Umbilical cord (tissue), 2 donors: Measurements from ENCODE around the gene ZNF547. TPM values are rescaled to one million over a fixed set of nuclear protein-coding genes. Genes with fewer than 3 reads are reported as not detected.

ENCODE experiments used
- DNase-seq: peaks from one replicate; pipeline ENCODE4 v3.0.0-alpha.2; 2015; ENCODE audit warnings: low spot score
- total RNA-seq: library from RNA; depleted of rRNA; stranded (reverse); fragments of >200 nt; gene quantifications from one replicate; pipeline ENCODE4 v1.2.3, GENCODE V29; 2014; ENCODE audit warnings: low replicate concordance; ENCODE audit not compliant: insufficient read depth

Gene ZNF547
- 5.3 TPM for total RNA-seq

DNA sequence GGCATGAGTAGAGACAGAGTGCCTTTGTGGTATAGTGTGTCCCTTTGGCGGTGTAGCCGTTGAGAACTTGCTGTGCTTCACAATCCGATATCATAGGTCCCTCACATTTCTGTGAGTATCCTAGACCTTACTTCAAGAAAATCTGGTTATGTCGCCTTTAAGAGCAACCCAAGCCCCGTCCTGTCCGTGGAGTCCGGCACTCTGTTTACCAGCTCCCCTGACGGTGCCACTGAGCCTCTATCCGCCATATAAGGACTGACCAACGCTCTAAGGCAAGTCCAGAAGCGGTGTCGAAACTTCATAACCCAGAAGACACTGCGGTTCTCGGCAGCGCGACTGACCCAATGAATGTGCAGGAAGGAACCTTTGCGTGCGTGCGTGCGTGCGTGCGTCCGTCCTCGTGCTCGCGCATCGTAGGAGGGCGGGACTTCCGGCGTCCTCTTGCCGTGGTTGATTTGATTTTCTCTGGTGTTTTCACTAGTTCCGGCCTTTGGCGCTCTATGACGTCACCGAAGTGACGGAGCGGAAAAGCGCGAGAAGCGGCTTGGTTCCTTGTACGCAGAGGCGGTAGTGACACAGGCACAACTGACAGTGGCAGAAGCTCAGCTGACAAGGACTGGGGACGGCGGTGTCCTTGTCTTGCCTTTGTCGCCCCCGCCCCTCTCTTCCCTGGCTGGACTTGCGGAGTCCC lies at the start of gene ZNF547, which contains the start of gene TRAPPC2B:
TSS of gene ZNF547 (plus strand) at position 555 of the 691 bp plus-strand sequence. CDS start 5,005 bp downstream, outside the sequence.
TSS of gene TRAPPC2B (plus strand) at position 555 of the 691 bp plus-strand sequence. CDS start 1,283 bp downstream, outside the sequence.
- DNase-seq = peak; percentile 100

DNA sequence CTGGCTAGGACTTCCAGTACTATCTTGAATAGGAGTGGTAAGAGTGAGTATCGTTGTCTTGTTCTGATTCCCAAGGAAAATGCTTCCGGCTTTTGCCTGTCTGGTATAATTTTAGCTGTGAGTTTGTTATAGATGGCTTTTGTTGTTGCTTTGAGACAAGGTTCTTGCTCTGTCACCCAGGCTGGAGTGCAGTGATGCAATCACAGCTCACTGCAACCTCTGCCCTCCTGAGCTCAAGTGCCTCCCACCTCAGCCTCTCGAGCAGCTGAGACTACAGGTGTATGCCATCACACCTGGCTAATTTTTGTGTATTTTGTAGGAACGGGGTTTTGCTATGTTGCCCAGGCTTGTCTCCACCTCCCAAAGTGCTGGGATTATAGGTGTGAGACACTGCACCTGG lies 49.2 kb upstream of the ZNF547 start:
- no peak for DNase-seq

GRCh38 chr19:57317503-57317902 lies 45.8 kb upstream of the ZNF547 start:
- DNase-seq = no peak

GRCh38 chr19:57319869-57320179 lies 43.5 kb upstream of the ZNF547 start:
- DNase-seq = no peak

GRCh38 chr19:57320180-57321084 lies 42.9 kb upstream of the ZNF547 start, which contains the start of gene ZNF543:
TSS of gene ZNF543 (plus strand) at chr19:57320472. CDS start at chr19:57320854, 382 bp downstream.
- peak; percentile 98 for DNase-seq

DNA sequence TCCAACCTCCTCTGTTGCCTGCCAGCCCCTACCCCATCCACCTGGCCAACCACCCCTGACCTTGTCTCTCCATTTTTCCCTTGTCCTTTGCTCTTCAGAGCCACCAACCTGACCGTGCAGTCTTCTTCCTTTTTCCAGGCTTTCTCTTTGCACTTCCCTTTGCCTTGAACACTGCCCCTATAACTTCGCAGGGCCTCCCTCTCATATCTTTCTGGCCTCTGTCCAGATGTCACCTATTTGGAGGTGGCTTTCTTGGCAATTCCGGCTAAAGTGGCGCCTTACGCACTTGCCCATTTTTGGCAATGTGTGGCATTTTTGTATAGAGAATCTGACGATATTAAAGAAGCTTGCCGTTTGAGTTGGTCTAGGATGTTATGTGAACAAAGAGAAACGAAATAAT lies 42.2 kb upstream of the ZNF547 start:
- DNase-seq = no peak

- DNase-seq = no peak
Measured at GRCh38 chr19:57321751-57322150, 41.6 kb upstream of the ZNF547 start.

DNA sequence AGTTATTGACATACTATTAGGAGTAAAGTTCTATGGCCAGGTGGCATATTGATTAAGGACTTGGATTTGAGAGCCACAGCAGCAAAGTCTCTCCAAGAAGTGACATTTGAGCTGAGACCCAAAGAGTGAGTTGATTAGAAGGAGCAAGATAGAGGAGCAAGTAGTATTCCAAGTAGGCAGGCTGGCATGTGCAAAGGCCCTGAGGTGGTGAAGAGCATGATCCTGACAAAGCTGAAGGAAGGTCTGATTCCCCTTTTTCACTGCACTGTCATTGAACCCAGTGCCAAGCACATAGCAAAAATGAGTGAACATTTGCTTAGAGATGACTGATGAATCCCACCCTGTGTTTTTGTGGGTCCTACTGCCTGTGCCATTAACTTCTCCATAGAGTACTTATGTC lies 38.4 kb upstream of the ZNF547 start:
- no peak for DNase-seq

- no peak for DNase-seq
Measured at GRCh38 chr19:57327993-57328392, 35.4 kb upstream of the ZNF547 start.

DNA sequence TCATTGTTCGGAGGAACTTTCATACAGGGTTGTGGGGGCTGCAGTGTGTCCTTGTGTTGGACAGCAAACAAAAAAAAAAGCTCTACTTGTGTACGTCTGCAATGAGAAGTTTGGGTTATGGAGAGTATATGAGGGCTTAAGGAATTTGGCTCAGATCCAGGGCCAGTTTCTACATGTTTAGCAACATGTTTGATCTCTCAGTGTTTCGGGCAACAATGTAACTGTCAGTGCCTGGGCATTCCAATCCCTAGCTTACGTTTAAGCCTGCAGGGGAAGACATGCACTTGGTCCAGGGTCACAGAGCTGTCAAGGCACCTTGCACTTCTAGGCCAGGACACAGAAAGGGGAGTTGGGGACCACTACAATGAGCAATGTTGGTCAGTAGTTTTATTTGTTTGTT lies 29.2 kb upstream of the ZNF547 start:
- DNase-seq = peak; percentile 84

DNA sequence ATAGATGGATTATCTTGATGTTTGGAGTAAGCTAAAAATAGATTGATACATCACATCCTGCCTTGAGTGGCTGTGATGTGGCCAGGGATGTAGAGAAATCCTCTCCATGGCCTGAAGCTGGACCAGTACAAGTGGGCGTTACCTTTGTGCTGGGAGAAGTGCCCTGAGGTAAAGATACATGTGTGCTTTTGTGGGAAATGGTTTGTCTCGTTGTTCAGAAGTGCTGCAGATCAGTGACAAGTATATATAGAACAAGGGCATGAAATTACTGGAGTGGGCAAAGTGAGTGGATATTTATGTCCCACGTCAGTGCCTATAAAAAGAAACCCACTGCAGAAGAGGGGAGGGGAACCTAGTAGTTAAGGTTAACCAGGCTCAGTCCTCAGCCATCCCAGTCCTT lies 24.5 kb upstream of the ZNF547 start:
- peak; percentile 17 for DNase-seq

GRCh38 chr19:57342582-57342981 lies 20.8 kb upstream of the ZNF547 start:
- no peak for DNase-seq

DNA sequence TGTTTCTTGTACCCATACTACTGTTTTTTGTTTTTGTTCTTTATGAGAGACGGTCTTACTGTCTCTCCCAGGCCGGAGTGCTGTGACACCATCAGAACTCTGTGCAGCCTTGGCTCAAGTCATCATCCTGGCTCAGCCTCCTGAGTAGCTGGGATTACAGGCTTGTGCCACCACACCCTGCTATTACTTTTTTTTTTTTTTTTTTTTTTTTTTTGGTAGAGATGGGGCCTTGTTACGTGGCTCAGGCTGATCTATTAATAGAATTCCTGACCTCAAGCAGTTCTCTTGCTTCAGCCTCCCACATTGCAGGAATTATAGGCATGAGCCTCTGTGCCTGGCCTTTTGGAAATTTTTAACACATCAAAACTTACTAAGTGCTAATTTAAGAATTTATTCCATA lies 15.2 kb upstream of the ZNF547 start:
- DNase-seq = peak; percentile 69

DNA sequence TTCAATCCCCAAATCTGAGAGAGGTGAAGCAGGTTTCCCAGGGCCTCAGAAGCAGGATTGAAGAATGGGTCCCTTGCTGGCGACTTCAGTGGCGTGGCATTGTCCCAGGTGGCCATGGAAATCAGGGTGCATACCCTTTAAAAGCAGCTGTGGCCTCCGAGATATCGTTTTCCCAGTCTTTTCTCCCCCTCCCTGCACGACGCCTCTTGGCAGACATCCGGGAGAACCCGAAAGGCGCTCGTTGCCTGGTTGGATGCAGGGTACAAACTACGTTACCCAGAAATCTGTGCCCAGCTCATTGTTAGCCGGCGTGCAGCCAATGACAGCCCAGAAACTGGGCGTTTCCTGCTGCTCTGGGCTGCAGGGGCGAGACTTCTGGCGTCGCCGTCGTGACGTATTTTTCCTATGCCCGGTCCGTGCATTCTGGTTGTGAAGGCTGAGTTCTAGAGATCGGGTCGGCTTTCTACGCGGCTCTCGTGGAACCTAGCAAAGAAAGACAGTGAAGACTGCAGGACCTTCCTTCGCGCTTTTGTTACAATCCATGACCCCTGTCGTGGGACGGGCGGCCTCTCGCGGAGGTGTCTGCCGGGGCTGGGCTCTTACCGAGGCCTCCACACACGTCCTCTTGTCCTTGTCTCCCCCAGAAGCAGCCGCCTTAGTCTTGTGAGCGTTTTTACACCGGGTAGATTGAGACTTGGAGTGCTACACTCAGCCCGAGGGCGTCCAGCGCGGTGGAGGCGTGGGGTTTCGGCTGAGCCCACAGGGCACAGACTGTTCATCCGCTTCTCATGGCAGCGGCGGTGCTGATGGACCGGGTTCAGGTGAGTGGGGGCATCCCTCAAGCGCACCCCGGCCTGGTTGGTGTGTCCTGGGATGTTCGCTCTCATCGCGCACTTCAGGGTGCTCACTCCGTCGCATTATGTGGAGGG lies 12.2 kb upstream of the ZNF547 start, which contains the start of gene ZNF304:
TSS of gene ZNF304 (plus strand) at position 395 of the 929 bp plus-strand sequence. CDS start at position 789, 394 bp downstream.
- DNase-seq = peak; percentile 99

- DNase-seq = no peak
Measured at GRCh38 chr19:57351867-57352266, 11.5 kb upstream of the ZNF547 start.

GRCh38 chr19:57355916-57356315 lies 7.4 kb upstream of the ZNF547 start:
- DNase-seq = no peak

- no peak for DNase-seq
Measured at GRCh38 chr19:57357406-57357805, 5.9 kb upstream of the ZNF547 start.

GRCh38 chr19:57359300-57359699 lies 4.1 kb upstream of the ZNF547 start:
- no peak for DNase-seq

- no peak for DNase-seq
Measured at GRCh38 chr19:57362419-57362818, 932 bp upstream of the ZNF547 start.

DNA sequence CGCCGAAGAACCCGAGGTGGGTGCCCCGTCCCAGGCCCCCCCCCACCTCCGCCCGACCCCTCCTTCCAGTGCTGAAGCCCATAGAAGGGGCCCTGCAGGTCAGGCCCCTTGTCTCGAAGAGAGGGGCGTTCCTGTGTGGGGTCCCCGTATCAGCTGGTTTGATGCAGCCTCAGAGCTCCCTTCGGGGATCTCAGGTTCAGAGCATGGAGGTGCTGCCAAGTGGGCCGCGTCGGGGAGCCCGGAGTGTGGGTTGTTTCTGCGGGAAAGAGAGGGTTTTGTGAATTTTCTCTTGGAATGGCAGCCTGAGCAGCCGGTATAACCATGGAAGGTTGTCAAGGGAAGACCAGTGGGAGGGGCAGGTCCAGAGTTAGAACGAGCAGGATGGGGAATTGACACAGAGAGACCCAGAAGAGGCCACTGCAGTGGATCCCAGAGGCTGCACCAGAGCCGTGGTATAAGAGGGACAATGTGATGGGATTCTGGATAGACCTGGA lies 384 bp downstream of the ZNF547 start:
- peak; percentile 28 for DNase-seq

GRCh38 chr19:57366776-57367175 lies 3.4 kb downstream of the ZNF547 start:
- DNase-seq = no peak
